Measurements from ENCODE around the gene PNP. TPM values are rescaled to one million over a fixed set of nuclear protein-coding genes. Genes with fewer than 3 reads are reported as not detected.

PNP gene
- total and polyA plus RNA-seq, 2 of the 8 experiments (the other 6 are each of a cell fraction or from before 2014, with no cell fraction given) = 108 to 130 TPM

DNA sequence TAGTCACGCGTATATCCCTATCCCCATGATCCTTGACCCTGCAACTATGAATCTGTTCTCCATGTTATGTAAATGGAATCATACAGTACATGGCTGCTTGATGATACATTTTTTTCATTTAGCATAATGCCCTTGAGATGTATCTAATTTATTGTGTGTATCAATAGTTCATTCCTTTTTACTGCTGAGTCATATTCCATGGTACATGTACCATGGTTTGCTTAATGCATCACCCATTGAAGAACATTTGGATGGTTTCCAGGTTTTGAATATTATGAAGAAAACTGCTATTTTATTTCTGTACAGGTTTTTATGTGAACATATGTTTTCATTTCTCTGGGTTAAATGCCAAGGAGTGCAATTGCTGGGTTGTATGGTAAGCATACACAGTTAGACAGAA lies 32.1 kb downstream of the PNP start:
- Histone ChIP-seq H3K56ac (replicated peaks; ENCODE audit: insufficient read length, low read depth, low read length) (no peak overlapping the region), H2AFZ (ENCODE audit: low read length) (no peak overlapping the region), H3K18ac (ENCODE audit: extremely low read depth, low read length) (no peak overlapping the region), H2AK5ac (ENCODE audit: low read depth, low read length) (no peak overlapping the region), H3K14ac (ENCODE audit: insufficient read length) (no peak overlapping the region), H3K4me1 (replicated peaks in 1 of 4; ENCODE audit: control insufficient read depth in 3 of 4, insufficient read depth in 4 of 4, low read length in 3 of 4) (peaks cover 0 to 8% (median 3%) of the 10 kb centered on the region in 4 experiments; a peak in 6 of 7 replicates), H4K91ac (replicated peaks; ENCODE audit: insufficient read length, low read length) (no peak overlapping the region), H3K9me3 (ENCODE audit: insufficient read depth in 2 of 2, low read depth in 1 of 2, low read length in 1 of 2) (peaks cover 0 to 3% of the 10 kb centered on the region in 2 experiments; a peak in 3 of 4 replicates), H3K36me3 (ENCODE audit: control insufficient read depth in 2 of 4, insufficient read depth in 4 of 4, low read length in 3 of 4) (no peaks in the 10 kb centered on the region), H3K4ac (replicated peaks; ENCODE audit: insufficient read length, low read depth, low read length) (no peak overlapping the region), H4K5ac (ENCODE audit: insufficient read length, low read depth, low read length) (no peak overlapping the region), H4K8ac (ENCODE audit: extremely low read depth, insufficient read depth, low read length) (no peak overlapping the region), H3K4me2 (ENCODE audit: insufficient read depth in 1 of 2, low read depth in 2 of 2, low read length in 2 of 2) (no peak overlapping the region), H2BK5ac (ENCODE audit: low read depth, low read length) (no peak overlapping the region), H2BK15ac (ENCODE audit: low read length) (no peak overlapping the region), H2BK120ac (replicated peaks; ENCODE audit: low read depth, low read length) (no peak overlapping the region), H4K20me1 (replicated peaks in 1 of 2; ENCODE audit: control insufficient read depth in 1 of 2, insufficient read depth in 2 of 2, low read length in 2 of 2) (no peaks in the 10 kb centered on the region), H2BK12ac (ENCODE audit: low read depth, low read length) (no peak overlapping the region), H3K27ac (ENCODE audit: low read depth, low read length) (no peak overlapping the region), H2BK20ac (ENCODE audit: low read length) (peak overlapping the region; percentile 64; the same call in 1 of the 2 replicates), H3K4me3 (ENCODE audit: extremely low read depth in 1 of 4, insufficient read depth in 2 of 4, low read depth in 3 of 4, low read length in 4 of 4) (no peak overlapping the region), H3K23ac (ENCODE audit: insufficient read length) (no peak overlapping the region), H3K79me1 (ENCODE audit: low read depth, low read length) (no peaks in the 10 kb centered on the region), H3K9ac (replicated peaks in 1 of 4; ENCODE audit: extremely low read depth in 1 of 4, low read depth in 3 of 4, low read length in 3 of 4) (no peak overlapping the region), H3K23me2 (ENCODE audit: low read depth, low read length) (no peaks in the 10 kb centered on the region; the same call in 1 of the 2 replicates), H3K27me3 (replicated peaks in 1 of 4; ENCODE audit: control insufficient read depth in 3 of 4, extremely low read depth in 1 of 4, insufficient read depth in 3 of 4, low read length in 3 of 4) (no peaks in the 10 kb centered on the region), H3K79me2 (ENCODE audit: control insufficient read depth in 1 of 2, insufficient read depth in 2 of 2, low read length in 2 of 2) (no peaks in the 10 kb centered on the region)
- DNase-seq (ENCODE audit: low read depth in 1 of 2, low spot score in 2 of 2) = no peak
- POLR2A ChIA-PET (ENCODE audit: partially characterized antibody) = no interaction called here
- no peak for FAIRE-seq
- CTCF ChIA-PET (ENCODE audit: partially characterized antibody) = no interaction called here
- 98% methylated on average over 2 of the region's 2 CpGs; no CpG with 5 or more reads in 1 of the 2 experiments for WGBS, 2 experiments (ENCODE audit: extremely low coverage in 1 of 2, insufficient coverage in 1 of 2, insufficient read length in 1 of 2, insufficient replicate concordance in 2 of 2, low coverage in 1 of 2, low lambda C conversion rate in 2 of 2, missing lambda C conversion rate in 1 of 2)
- TF ChIP-seq NRF1 (IDR thresholded peaks at IDR 0.05; ENCODE audit: low read depth, low read length) (no peak), CHD2 (IDR thresholded peaks at IDR 0.05; ENCODE audit: low read length) (no peak), RXRA (IDR thresholded peaks at IDR 0.05; ENCODE audit: insufficient read depth, low read depth, low read length) (no peak), POU5F1 (IDR thresholded peaks at IDR 0.05; ENCODE audit: low read depth, low read length) (no peak), TBP (IDR thresholded peaks at IDR 0.05; ENCODE audit: low read depth, low read length) (no peak), KDM4A (IDR thresholded peaks at IDR 0.05; ENCODE audit: low read depth, low read length, severe bottlenecking) (no peak), CHD1 (IDR thresholded peaks at IDR 0.05; ENCODE audit: low read depth, low read length) (no peak), CBX5 (IDR thresholded peaks at IDR 0.05; ENCODE audit: low read depth, low read length) (no peak), TEAD4 (IDR thresholded peaks at IDR 0.05; ENCODE audit: low read depth, low read length) (no peak)
- TF ChIP-seq, protein P1, sequence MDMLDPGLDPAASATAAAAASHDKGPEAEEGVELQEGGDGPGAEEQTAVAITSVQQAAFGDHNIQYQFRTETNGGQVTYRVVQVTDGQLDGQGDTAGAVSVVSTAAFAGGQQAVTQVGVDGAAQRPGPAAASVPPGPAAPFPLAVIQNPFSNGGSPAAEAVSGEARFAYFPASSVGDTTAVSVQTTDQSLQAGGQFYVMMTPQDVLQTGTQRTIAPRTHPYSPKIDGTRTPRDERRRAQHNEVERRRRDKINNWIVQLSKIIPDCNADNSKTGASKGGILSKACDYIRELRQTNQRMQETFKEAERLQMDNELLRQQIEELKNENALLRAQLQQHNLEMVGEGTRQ (IDR thresholded peaks at IDR 0.05; ENCODE audit: low read length) = no peak
- TF ChIP-seq, protein P2, sequence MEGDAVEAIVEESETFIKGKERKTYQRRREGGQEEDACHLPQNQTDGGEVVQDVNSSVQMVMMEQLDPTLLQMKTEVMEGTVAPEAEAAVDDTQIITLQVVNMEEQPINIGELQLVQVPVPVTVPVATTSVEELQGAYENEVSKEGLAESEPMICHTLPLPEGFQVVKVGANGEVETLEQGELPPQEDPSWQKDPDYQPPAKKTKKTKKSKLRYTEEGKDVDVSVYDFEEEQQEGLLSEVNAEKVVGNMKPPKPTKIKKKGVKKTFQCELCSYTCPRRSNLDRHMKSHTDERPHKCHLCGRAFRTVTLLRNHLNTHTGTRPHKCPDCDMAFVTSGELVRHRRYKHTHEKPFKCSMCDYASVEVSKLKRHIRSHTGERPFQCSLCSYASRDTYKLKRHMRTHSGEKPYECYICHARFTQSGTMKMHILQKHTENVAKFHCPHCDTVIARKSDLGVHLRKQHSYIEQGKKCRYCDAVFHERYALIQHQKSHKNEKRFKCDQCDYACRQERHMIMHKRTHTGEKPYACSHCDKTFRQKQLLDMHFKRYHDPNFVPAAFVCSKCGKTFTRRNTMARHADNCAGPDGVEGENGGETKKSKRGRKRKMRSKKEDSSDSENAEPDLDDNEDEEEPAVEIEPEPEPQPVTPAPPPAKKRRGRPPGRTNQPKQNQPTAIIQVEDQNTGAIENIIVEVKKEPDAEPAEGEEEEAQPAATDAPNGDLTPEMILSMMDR (IDR thresholded peaks at IDR 0.05; ENCODE audit: control extremely low read depth in 1 of 3, insufficient read depth in 1 of 3, low read depth in 1 of 3, low read length in 3 of 3) = no peak
